ENCODE measurements around the gene MAMDC2. TPM values are rescaled to one million over a fixed set of nuclear protein-coding genes. Genes with fewer than 3 reads are reported as not detected.

Gene MAMDC2
- total RNA-seq, 6 experiments from 2014 or later = 4.0 to 16.6 (median 13.9) TPM

DNA sequence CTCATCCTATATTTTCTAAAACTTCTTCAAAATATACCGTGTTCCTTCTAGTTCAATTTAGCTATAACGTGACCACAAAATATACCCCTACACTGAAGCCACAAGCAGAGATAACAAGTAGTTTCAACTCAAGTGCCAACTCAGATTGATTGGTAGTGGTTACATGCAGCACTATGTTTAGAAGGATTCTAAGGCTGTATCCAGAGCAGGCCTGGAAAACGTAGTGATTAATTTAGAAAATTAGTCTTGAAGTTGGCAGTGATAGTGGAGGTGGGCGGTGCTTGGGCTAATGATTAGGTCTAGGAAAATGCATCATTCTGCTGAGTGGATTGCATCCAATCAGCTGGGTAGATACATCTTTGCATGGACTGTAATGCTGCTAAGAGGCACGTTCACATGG, 61.5 kb downstream of the MAMDC2 start:
- Mint-ChIP-seq H3K9me3 (no peaks in the 10 kb centered on the region), H3K36me3 (ENCODE audit: low read depth) (no peaks in the 10 kb centered on the region; the same call in 1 of the 2 replicates), H3K4me1 (ENCODE audit: low read depth) (peaks cover 19% of the 10 kb centered on the region), H3K27me3 (ENCODE audit: insufficient read depth) (peaks cover 2% of the 10 kb centered on the region; the same call in 1 of the 2 replicates), H3K27ac (no peak overlapping the region), H3K4me3 (no peak overlapping the region)
- DNase-seq = no peak
- TF ChIP-seq, protein P1, sequence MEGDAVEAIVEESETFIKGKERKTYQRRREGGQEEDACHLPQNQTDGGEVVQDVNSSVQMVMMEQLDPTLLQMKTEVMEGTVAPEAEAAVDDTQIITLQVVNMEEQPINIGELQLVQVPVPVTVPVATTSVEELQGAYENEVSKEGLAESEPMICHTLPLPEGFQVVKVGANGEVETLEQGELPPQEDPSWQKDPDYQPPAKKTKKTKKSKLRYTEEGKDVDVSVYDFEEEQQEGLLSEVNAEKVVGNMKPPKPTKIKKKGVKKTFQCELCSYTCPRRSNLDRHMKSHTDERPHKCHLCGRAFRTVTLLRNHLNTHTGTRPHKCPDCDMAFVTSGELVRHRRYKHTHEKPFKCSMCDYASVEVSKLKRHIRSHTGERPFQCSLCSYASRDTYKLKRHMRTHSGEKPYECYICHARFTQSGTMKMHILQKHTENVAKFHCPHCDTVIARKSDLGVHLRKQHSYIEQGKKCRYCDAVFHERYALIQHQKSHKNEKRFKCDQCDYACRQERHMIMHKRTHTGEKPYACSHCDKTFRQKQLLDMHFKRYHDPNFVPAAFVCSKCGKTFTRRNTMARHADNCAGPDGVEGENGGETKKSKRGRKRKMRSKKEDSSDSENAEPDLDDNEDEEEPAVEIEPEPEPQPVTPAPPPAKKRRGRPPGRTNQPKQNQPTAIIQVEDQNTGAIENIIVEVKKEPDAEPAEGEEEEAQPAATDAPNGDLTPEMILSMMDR (IDR thresholded peaks at IDR 0.05) = no peak

DNA sequence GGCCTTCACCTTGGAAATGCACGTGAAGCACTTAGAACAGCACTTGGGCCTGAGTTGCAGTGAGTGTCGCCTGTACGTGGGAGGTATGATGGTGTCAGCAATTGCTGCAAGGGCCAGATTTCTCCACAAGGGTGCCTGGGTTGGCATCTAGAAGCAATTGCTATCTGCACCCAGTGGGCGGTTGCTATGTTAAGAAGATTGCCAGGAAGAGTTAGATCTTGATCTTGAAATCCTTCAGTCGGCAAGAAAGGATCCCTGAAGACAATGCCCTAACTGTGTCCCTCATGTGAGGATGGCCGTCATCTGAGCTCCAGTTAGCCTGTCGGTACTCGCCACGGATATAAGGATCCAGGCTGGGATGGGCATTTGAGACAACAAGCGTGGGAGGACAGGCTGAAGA, 62.9 kb downstream of the MAMDC2 start:
- peaks cover 19% of the 10 kb centered on the region for H3K4me1 Mint-ChIP-seq (ENCODE audit: low read depth)
- H3K27me3 Mint-ChIP-seq (ENCODE audit: insufficient read depth) = peaks cover 2% of the 10 kb centered on the region; the same call in 1 of the 2 replicates
- no peaks in the 10 kb centered on the region; the same call in 1 of the 2 replicates for H3K36me3 Mint-ChIP-seq (ENCODE audit: low read depth)
- no peaks in the 10 kb centered on the region for H3K9me3 Mint-ChIP-seq
- TF ChIP-seq, protein P1 (IDR thresholded peaks at IDR 0.05) = no peak
- H3K27ac Mint-ChIP-seq = no peak overlapping the region
- no peak overlapping the region for H3K4me3 Mint-ChIP-seq
- no peak for DNase-seq

DNA sequence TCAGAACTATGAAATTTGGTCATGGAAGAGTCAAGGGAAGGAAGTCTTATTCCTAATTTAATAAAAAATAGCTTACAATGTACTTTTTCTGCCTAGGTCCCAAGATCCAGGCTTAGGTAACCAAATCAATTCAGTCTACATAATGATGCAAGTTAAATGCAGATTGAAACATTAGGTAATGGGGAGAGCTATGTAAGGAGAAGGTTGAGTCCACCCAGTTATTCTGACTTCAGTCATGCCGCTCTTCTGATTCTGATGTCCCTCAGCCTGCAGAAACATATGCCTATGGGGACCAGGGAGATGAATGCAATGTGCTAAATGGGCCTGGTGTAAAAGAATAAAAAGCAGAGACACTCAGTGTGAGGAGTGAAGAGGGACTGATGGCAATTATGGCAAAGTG, 63.9 kb downstream of the MAMDC2 start:
- TF ChIP-seq, protein P1 (IDR thresholded peaks at IDR 0.05) = no peak
- Mint-ChIP-seq H3K27me3 (ENCODE audit: insufficient read depth) (peaks cover 2% of the 10 kb centered on the region; the same call in 1 of the 2 replicates), H3K4me1 (ENCODE audit: low read depth) (peaks cover 26% of the 10 kb centered on the region), H3K36me3 (ENCODE audit: low read depth) (no peaks in the 10 kb centered on the region; the same call in 1 of the 2 replicates), H3K4me3 (no peak overlapping the region), H3K9me3 (no peaks in the 10 kb centered on the region), H3K27ac (no peak overlapping the region)
- no peak for DNase-seq

DNA sequence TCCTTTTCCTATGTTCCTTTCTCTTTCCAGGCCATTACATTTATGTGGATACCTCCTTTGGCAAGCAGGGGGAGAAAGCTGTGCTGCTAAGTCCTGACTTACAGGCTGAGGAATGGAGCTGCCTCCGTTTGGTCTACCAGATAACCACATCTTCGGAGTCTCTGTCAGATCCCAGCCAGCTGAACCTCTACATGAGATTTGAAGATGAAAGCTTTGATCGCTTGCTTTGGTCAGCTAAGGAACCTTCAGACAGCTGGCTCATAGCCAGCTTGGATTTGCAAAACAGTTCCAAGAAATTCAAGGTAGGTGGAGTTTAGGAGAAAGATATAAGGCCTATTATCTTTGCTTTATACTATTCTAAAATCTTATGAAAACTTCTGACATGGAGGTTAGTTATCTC, 64.5 kb downstream of the MAMDC2 start:
- TF ChIP-seq, protein P1 (IDR thresholded peaks at IDR 0.05) = no peak; the same call in 1 of the 2 replicates
- H3K27ac Mint-ChIP-seq = no peak overlapping the region
- H3K4me1 Mint-ChIP-seq (ENCODE audit: low read depth) = peaks cover 33% of the 10 kb centered on the region
- peaks cover 2% of the 10 kb centered on the region; the same call in 1 of the 2 replicates for H3K27me3 Mint-ChIP-seq (ENCODE audit: insufficient read depth)
- no peak for DNase-seq
- no peaks in the 10 kb centered on the region; the same call in 1 of the 2 replicates for H3K36me3 Mint-ChIP-seq (ENCODE audit: low read depth)
- no peaks in the 10 kb centered on the region for H3K9me3 Mint-ChIP-seq
- H3K4me3 Mint-ChIP-seq = no peak overlapping the region

DNA sequence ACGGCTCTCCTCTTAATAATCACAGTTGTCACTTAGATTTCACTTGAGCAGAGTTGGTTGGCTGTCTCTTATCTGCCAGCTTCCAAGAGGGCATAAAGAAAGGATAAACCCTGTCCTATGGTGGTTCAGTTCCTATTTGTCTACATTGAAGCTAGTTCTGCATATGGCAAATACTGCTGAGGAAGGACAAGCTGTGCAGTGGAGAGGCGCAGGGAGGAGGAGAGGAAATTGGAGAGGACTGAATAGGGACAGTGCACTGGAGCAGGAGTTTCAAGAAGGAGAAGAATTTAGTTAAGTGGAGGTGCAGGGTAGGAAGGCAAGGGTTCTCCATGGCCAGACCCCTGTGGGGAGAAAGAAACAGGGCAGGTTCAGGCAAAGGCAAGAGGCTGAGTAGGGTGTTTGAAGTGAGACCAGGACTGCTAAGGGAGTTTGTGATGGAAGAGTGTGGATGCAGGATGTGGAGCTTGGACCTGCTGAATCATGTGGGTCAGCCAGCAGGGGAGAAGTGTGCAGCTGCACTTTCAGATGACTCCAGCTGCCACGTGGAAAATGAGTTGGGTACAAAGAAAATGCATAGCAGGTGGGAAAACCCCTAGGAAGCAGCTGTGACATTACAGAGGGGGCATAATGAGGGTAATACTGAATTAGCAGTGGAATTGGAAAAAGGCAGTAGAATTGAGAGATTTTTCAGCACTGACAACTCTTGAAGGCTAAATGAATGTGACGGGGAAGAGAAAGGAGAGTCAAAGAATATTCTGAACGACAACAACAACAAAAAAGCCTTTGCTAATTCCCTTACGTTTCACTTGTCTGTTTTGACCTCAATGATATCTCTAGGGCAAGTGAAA, 66.8 kb downstream of the MAMDC2 start:
- Mint-ChIP-seq H3K9me3 (no peaks in the 10 kb centered on the region), H3K4me3 (no peak overlapping the region), H3K27ac (peak overlapping the region; percentile 54), H3K36me3 (ENCODE audit: low read depth) (no peaks in the 10 kb centered on the region), H3K4me1 (ENCODE audit: low read depth) (peaks cover 50% of the 10 kb centered on the region), H3K27me3 (ENCODE audit: insufficient read depth) (no peaks in the 10 kb centered on the region; the same call in 1 of the 2 replicates)
- no peak for DNase-seq
- TF ChIP-seq, protein P1 (IDR thresholded peaks at IDR 0.05) = no peak
